ENCODE measurements around the gene REST. TPM values are rescaled to one million over a fixed set of nuclear protein-coding genes. Genes with fewer than 3 reads are reported as not detected.

REST gene
- total RNA-seq, 3 donors from 2014 or later (not counting 1 experiment from before 2014, with no cell fraction given), result 52.1 to 71.3 (median 67.6) TPM

DNA sequence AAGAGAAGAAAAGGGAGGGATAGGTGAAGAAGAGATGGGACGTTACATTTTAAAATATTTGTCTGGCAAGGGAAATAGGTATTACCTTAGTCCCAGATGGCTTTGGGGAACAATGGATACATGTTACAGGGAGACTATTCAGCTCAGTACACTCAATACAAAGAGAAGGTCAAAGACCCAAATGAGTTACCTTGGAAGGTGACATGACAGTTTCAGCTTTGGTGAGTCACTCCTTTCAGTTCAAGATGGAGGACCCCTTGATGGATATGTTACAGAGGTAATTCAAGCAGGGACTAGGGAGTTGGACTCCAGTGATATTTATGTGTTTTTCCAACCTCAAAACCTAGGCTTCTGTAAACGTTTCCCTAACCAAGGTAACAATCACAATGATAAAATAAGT lies 64.7 kb downstream of the REST start:
- Mint-ChIP-seq H3K9me3 (peaks cover 0 to 4% of the 10 kb centered on the region in 2 donors), H3K27ac (no peak overlapping the region), H3K4me3 (no peak overlapping the region), H3K36me3 (peaks cover 39% of the 10 kb centered on the region), H3K27me3 (ENCODE audit: low read depth in 2 of 2) (no peaks in the 10 kb centered on the region), H3K4me1 (peaks cover 30 to 40% of the 10 kb centered on the region in 2 donors)
- H3K36me3 ChIP-seq (ENCODE audit: control insufficient read depth, insufficient read depth, low read length), result peaks cover 49% of the 10 kb centered on the region
- H3K9me3 ChIP-seq (ENCODE audit: control insufficient read depth, insufficient read depth, low read length), result no peaks in the 10 kb centered on the region
- no peaks in the 10 kb centered on the region for H3K27me3 ChIP-seq (ENCODE audit: control insufficient read depth, insufficient read depth, low read length)
- no peak for ATAC-seq
- no peak for DNase-seq
- intact Hi-C loops (cut with micrococcal nuclease), result no loop called here
- TF ChIP-seq CTCF (IDR thresholded peaks at IDR 0.05), result no peak
- 100% methylated on average over 1 of the region's 2 CpGs for WGBS (ENCODE audit: insufficient coverage)
- H3K4me1 ChIP-seq (ENCODE audit: control insufficient read depth, insufficient read depth, low read length), result peaks cover 25% of the 10 kb centered on the region
- H3K27ac ChIP-seq (ENCODE audit: low read length), result no peak overlapping the region
- H3K4me3 ChIP-seq (ENCODE audit: low read length), result no peak overlapping the region

DNA sequence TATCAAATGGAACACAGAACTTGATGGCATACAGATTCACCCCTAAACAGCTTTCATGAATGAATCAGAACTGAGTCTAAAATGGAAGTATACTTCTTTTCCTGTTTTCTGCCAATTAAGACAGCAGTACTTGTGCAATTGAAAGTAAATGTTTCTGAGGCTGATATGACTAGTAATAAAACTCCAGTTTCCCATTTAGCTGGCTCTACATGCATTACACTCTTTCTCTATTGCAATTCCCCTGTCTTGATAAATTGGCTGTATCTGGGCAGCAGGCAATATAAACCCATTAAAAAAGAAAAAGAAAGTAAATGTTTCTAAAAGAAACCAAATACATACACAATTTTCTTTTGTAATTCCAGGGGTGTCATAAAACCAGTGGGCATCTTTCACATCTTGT lies 65.1 kb downstream of the REST start:
- Histone ChIP-seq H3K27ac (ENCODE audit: low read length) (no peak overlapping the region), H3K36me3 (ENCODE audit: control insufficient read depth, insufficient read depth, low read length) (peaks cover 44% of the 10 kb centered on the region), H3K4me3 (ENCODE audit: low read length) (no peak overlapping the region), H3K4me1 (ENCODE audit: control insufficient read depth, insufficient read depth, low read length) (peaks cover 25% of the 10 kb centered on the region), H3K27me3 (ENCODE audit: control insufficient read depth, insufficient read depth, low read length) (no peaks in the 10 kb centered on the region), H3K9me3 (ENCODE audit: control insufficient read depth, insufficient read depth, low read length) (no peaks in the 10 kb centered on the region)
- ATAC-seq, result no peak
- no peak for TF ChIP-seq CTCF (IDR thresholded peaks at IDR 0.05)
- Mint-ChIP-seq H3K4me1 (peaks cover 34 to 44% of the 10 kb centered on the region in 2 donors), H3K9me3 (peaks cover 0 to 4% of the 10 kb centered on the region in 2 donors), H3K36me3 (peaks cover 39% of the 10 kb centered on the region), H3K27ac (no peak overlapping the region), H3K27me3 (ENCODE audit: low read depth in 2 of 2) (no peaks in the 10 kb centered on the region), H3K4me3 (no peak overlapping the region)
- intact Hi-C loops (cut with micrococcal nuclease), result no loop called here
- no peak for DNase-seq

GRCh38 chr4:56973336-56973735 lies 65.6 kb downstream of the REST start:
- Histone ChIP-seq H3K4me1 (ENCODE audit: control insufficient read depth, insufficient read depth, low read length) (peaks cover 29% of the 10 kb centered on the region), H3K27me3 (ENCODE audit: control insufficient read depth, insufficient read depth, low read length) (no peaks in the 10 kb centered on the region), H3K36me3 (ENCODE audit: control insufficient read depth, insufficient read depth, low read length) (peaks cover 40% of the 10 kb centered on the region), H3K9me3 (ENCODE audit: control insufficient read depth, insufficient read depth, low read length) (no peaks in the 10 kb centered on the region), H3K27ac (ENCODE audit: low read length) (no peak overlapping the region), H3K4me3 (ENCODE audit: low read length) (no peak overlapping the region)
- Mint-ChIP-seq H3K36me3 (peaks cover 38% of the 10 kb centered on the region), H3K27ac (peak overlapping the region in 1 of 2 donors; percentile 75), H3K27me3 (ENCODE audit: low read depth in 2 of 2) (no peaks in the 10 kb centered on the region), H3K4me3 (no peak overlapping the region), H3K4me1 (peaks cover 36 to 46% of the 10 kb centered on the region in 2 donors), H3K9me3 (peaks cover 0 to 4% of the 10 kb centered on the region in 2 donors)
- ATAC-seq, result no peak
- WGBS (ENCODE audit: insufficient coverage), result 96% methylated on average over 2 of the region's 3 CpGs
- intact Hi-C loops (cut with micrococcal nuclease), result no loop called here
- TF ChIP-seq CTCF (IDR thresholded peaks at IDR 0.05), result no peak
- DNase-seq, result no peak

DNA sequence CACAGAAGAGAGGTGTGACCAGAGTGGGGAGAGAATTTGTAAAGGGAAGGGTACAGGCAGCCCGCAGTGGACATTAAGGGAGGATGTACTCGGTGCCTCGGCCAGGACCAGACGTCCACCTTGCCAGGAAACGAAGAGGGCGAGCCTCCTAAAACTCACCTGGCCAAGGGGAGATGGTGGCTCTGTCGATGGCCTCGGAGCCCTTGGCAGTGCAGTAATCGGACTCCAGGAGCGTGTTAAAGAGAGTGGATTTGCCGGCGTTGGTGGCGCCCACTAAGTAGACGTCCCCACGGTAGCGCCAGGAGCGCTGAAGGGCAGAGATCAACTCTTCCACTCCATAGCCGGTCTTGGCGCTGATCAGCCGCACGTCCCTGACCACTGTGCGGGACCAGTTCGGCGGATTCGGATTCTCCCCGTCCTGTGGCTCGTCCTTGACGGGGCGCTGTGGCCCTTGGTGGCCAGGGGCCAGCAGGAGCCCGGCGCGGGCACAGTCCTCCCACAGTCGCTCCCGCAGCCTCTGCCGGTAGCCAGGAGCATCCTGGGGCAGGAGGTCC lies 68.7 kb downstream of the REST start:
- no peak overlapping the region for H3K27ac ChIP-seq (ENCODE audit: low read length)
- DNase-seq (peak in 1 of 2 donors; percentile 23), ATAC-seq (no peak)
- 2% methylated on average over 35 of the region's 35 CpGs for WGBS (ENCODE audit: insufficient coverage)
- no peak for TF ChIP-seq CTCF (IDR thresholded peaks at IDR 0.05)
- peaks cover 28% of the 10 kb centered on the region for H3K36me3 Mint-ChIP-seq
- H3K27me3 Mint-ChIP-seq (ENCODE audit: low read depth in 2 of 2), result no peaks in the 10 kb centered on the region
- peak overlapping the region; percentile 77 to 98 for H3K27ac Mint-ChIP-seq
- peaks cover 0 to 4% of the 10 kb centered on the region in 2 donors for H3K9me3 Mint-ChIP-seq
- H3K36me3 ChIP-seq (ENCODE audit: control insufficient read depth, insufficient read depth, low read length), result peaks cover 26% of the 10 kb centered on the region
- peaks cover 44% of the 10 kb centered on the region for H3K4me1 ChIP-seq (ENCODE audit: control insufficient read depth, insufficient read depth, low read length)
- peak overlapping the region; percentile 99 for H3K4me3 ChIP-seq (ENCODE audit: low read length)
- H3K4me3 Mint-ChIP-seq, result peak overlapping the region; percentile 100
- intact Hi-C loops (cut with micrococcal nuclease), result loop anchor here (5.0 kb wide), 2 partner anchors 106 to 136 kb away; partner anchors contain the start of gene IGFBP7
- no peaks in the 10 kb centered on the region for H3K27me3 ChIP-seq (ENCODE audit: control insufficient read depth, insufficient read depth, low read length)
- H3K4me1 Mint-ChIP-seq, result peaks cover 54 to 59% of the 10 kb centered on the region in 2 donors
- H3K9me3 ChIP-seq (ENCODE audit: control insufficient read depth, insufficient read depth, low read length), result no peaks in the 10 kb centered on the region
